Measurements from ENCODE around the gene SMARCA5. TPM values are rescaled to one million over a fixed set of nuclear protein-coding genes. Genes with fewer than 3 reads are reported as not detected.

Gene SMARCA5
- total and polyA plus RNA-seq, 4 donors: 6.8 to 34.7 (median 12.6) TPM

GRCh38 chr4:143581331-143581946 is 67.9 kb downstream of the SMARCA5 start:
- Histone ChIP-seq H3K4me3 (ENCODE audit: low read depth in 1 of 3, low read length in 3 of 3) (no peak overlapping the region), H3K4me1 (ENCODE audit: control insufficient read depth in 4 of 4, insufficient read depth in 4 of 4, low read length in 3 of 4) (no peaks in the 10 kb centered on the region), H3K9me3 (ENCODE audit: control insufficient read depth in 4 of 4, low read length in 3 of 4) (peaks cover 0 to 2% (median 0%) of the 10 kb centered on the region in 4 donors), H3K27me3 (ENCODE audit: control insufficient read depth in 4 of 4, insufficient read depth in 4 of 4, low read length in 3 of 4) (no peaks in the 10 kb centered on the region), H3K9ac (ENCODE audit: low read depth in 1 of 2, low read length in 2 of 2) (no peak overlapping the region), H3K27ac (ENCODE audit: low read depth in 1 of 2, low read length in 2 of 2) (no peak overlapping the region), H3K36me3 (ENCODE audit: control insufficient read depth in 4 of 4, insufficient read depth in 3 of 4, low read depth in 1 of 4, low read length in 3 of 4) (no peaks in the 10 kb centered on the region)
- TF ChIP-seq TAF1 (conservative IDR thresholded peaks at IDR 0.05) (no peak), RAD21 (IDR thresholded peaks at IDR 0.05) (no peak), CTCF (IDR thresholded peaks at IDR 0.05; ENCODE audit: low read depth, low read length, missing input control) (no peak), HNF4A (conservative IDR thresholded peaks at IDR 0.05) (no peak), RXRA (IDR thresholded peaks at IDR 0.05) (no peak), GABPA (IDR thresholded peaks at IDR 0.05 in 1 of 2, conservative IDR thresholded peaks at IDR 0.05 in 1 of 2) (no peak), HNF4G (IDR thresholded peaks at IDR 0.05) (no peak), ZBTB33 (IDR thresholded peaks at IDR 0.05) (no peak), MAX (IDR thresholded peaks at IDR 0.05) (no peak), SP1 (IDR thresholded peaks at IDR 0.05) (no peak), ATF3 (IDR thresholded peaks at IDR 0.05) (no peak), FOXA2 (IDR thresholded peaks at IDR 0.05) (no peak), EGR1 (IDR thresholded peaks at IDR 0.05; ENCODE audit: low read depth in 2 of 2) (no peak), REST (IDR thresholded peaks at IDR 0.05) (no peak)
- 91% methylated on average over 3 of the region's 3 CpGs for WGBS
- DNase-seq (ENCODE audit: low spot score): no peak

GRCh38 chr4:143585548-143585947 is 72.0 kb downstream of the SMARCA5 start:
- H3K27ac ChIP-seq (ENCODE audit: low read depth in 1 of 2, low read length in 2 of 2): no peak overlapping the region
- no peak for DNase-seq (ENCODE audit: low spot score)
- no peak overlapping the region for H3K4me3 ChIP-seq (ENCODE audit: low read depth in 1 of 3, low read length in 3 of 3)
- H3K27me3 ChIP-seq (ENCODE audit: control insufficient read depth in 4 of 4, insufficient read depth in 4 of 4, low read length in 3 of 4): no peaks in the 10 kb centered on the region
- 92% methylated on average over 6 of the region's 6 CpGs for WGBS
- peaks cover 0 to 2% (median 0%) of the 10 kb centered on the region in 4 donors for H3K9me3 ChIP-seq (ENCODE audit: control insufficient read depth in 4 of 4, low read length in 3 of 4)
- H3K36me3 ChIP-seq (ENCODE audit: control insufficient read depth in 4 of 4, insufficient read depth in 3 of 4, low read depth in 1 of 4, low read length in 3 of 4): no peaks in the 10 kb centered on the region
- TF ChIP-seq HNF4A (conservative IDR thresholded peaks at IDR 0.05): no peak
- TF ChIP-seq RAD21 (IDR thresholded peaks at IDR 0.05): no peak
- TF ChIP-seq REST (IDR thresholded peaks at IDR 0.05): no peak
- TF ChIP-seq CTCF (IDR thresholded peaks at IDR 0.05; ENCODE audit: low read depth, low read length, missing input control): no peak
- no peak overlapping the region for H3K9ac ChIP-seq (ENCODE audit: low read depth in 1 of 2, low read length in 2 of 2)
- H3K4me1 ChIP-seq (ENCODE audit: control insufficient read depth in 4 of 4, insufficient read depth in 4 of 4, low read length in 3 of 4): no peaks in the 10 kb centered on the region

Data from liver (tissue), 9 donors.